ENCODE measurements around the gene LAX1.

DNA sequence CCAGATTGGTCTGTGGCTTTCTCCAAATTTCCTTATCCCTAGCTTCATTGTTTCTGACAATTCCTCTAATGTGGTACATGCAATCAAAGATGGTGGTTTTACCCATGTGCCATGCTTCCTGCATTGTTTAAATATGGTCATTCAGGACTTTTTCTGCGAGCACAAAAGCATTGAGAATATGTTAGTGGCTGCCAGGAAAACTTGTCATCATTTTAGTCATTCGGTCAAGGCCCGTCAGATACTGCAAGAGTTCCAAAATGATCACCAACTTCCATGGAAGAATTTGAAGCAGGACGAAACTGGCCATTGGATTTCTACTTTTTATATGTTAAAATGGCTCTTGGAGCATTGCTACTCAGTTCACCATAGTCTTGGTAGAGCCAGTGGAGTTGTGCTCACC lies 34.2 kb downstream of the LAX1 start:
- TF ChIP-seq GATA2 (IDR thresholded peaks at IDR 0.05; ENCODE audit: low read depth, low read length) (no peak), GATA3 (IDR thresholded peaks at IDR 0.05; ENCODE audit: low read depth, low read length) (no peak)
